NCI-H446 (cell line): Measurements from ENCODE around the gene OSBPL5.
"Not testable (repeated sequence)": the region's sequence is repeated elsewhere in the genome, so short reads cannot be mapped to it uniquely, and the experiment has no call there.

Experiments used
- DNase-seq, 2 experiments: peaks; one replicate each; lab custom pipeline; 2025; lab: John Stamatoyannopoulos, UW

OSBPL5 gene

GRCh38 chr11:3121416-3121815, 43.7 kb downstream of the OSBPL5 start:
- DNase-seq, result no peak

GRCh38 chr11:3120071-3120792, 44.9 kb downstream of the OSBPL5 start:
- no peak for DNase-seq

GRCh38 chr11:3119141-3119821, 45.8 kb downstream of the OSBPL5 start:
- no peak for DNase-seq

- no peak for DNase-seq
Measured at GRCh38 chr11:3115321-3115720, 49.8 kb downstream of the OSBPL5 start.

- not testable (repeated sequence) for DNase-seq
Measured at GRCh38 chr11:3113661-3114060, 51.4 kb downstream of the OSBPL5 start.

GRCh38 chr11:3111919-3112690, 53.0 kb downstream of the OSBPL5 start:
- DNase-seq, result no peak

GRCh38 chr11:3111466-3111865, 53.6 kb downstream of the OSBPL5 start:
- DNase-seq, result no peak

- DNase-seq, result peak in 1 of 2 experiments; percentile 35
Measured at GRCh38 chr11:3109921-3110706, 55.0 kb downstream of the OSBPL5 start.

- DNase-seq, result no peak
Measured at GRCh38 chr11:3109434-3109833, 55.7 kb downstream of the OSBPL5 start.

- DNase-seq, result no peak
Measured at GRCh38 chr11:3108183-3108721, 56.9 kb downstream of the OSBPL5 start.

GRCh38 chr11:3107608-3108182, 57.4 kb downstream of the OSBPL5 start:
- no peak for DNase-seq

- DNase-seq, result no peak
Measured at GRCh38 chr11:3106736-3107524, 58.2 kb downstream of the OSBPL5 start.

- DNase-seq, result no peak
Measured at GRCh38 chr11:3105791-3106735, 59.0 kb downstream of the OSBPL5 start.

- no peak for DNase-seq
Measured at GRCh38 chr11:3104961-3105790, 59.9 kb downstream of the OSBPL5 start.

- DNase-seq, result no peak
Measured at GRCh38 chr11:3104051-3104714, 60.9 kb downstream of the OSBPL5 start.

GRCh38 chr11:3103076-3103475, 62.0 kb downstream of the OSBPL5 start:
- DNase-seq, result no peak

GRCh38 chr11:3102641-3102921, 62.5 kb downstream of the OSBPL5 start:
- DNase-seq, result no peak
